Prostate gland (tissue), 2 donors: ENCODE measurements around the gene NUAK1.

Experiments used
- POLR2A ChIP-seq: fragments of 450-650 bp; IDR thresholded peaks from one replicate; pipeline ENCODE4 v1.6.1; 2016; ENCODE audit warnings: antibody characterized with exemption, mild to moderate bottlenecking
- TF ChIP-seq, protein P1 (sequence below), 4 experiments: fragments of 200-600 bp in 2 of 4; fragments of 450-650 bp in 2 of 4; sonication (generic) in 2 of 4; IDR thresholded peaks; 1 replicate in 3 of 4; 2 replicates in 1 of 4; pipeline ENCODE4 v1.5.1; 2016 to 2019; ENCODE audit warnings: antibody characterized with exemption in 4 of 4, mild to moderate bottlenecking in 2 of 4, moderate library complexity in 2 of 4

- no peak for TF ChIP-seq POLR2A
- TF ChIP-seq, protein P1, sequence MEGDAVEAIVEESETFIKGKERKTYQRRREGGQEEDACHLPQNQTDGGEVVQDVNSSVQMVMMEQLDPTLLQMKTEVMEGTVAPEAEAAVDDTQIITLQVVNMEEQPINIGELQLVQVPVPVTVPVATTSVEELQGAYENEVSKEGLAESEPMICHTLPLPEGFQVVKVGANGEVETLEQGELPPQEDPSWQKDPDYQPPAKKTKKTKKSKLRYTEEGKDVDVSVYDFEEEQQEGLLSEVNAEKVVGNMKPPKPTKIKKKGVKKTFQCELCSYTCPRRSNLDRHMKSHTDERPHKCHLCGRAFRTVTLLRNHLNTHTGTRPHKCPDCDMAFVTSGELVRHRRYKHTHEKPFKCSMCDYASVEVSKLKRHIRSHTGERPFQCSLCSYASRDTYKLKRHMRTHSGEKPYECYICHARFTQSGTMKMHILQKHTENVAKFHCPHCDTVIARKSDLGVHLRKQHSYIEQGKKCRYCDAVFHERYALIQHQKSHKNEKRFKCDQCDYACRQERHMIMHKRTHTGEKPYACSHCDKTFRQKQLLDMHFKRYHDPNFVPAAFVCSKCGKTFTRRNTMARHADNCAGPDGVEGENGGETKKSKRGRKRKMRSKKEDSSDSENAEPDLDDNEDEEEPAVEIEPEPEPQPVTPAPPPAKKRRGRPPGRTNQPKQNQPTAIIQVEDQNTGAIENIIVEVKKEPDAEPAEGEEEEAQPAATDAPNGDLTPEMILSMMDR (IDR thresholded peaks at IDR 0.05) = no peak
These were observed 48.5 kb upstream of the NUAK1 start for GRCh38 chr12:106187155-106187789.
